HG03342 (cell line): ENCODE results near the gene ULK1.
A peak's percentile ranks its signal among the peaks of the same experiment; 100 is the strongest.
"Not testable (repeated sequence)": the region's sequence is repeated elsewhere in the genome, so short reads cannot be mapped to it uniquely, and the experiment has no call there.

Experiments used
- ATAC-seq: cut with Tn5 transposase; IDR thresholded peaks from one replicate; pipeline ENCODE4 v1.9.1; 2021; ENCODE audit warnings: mild to moderate bottlenecking, moderate library complexity; ENCODE audit not compliant: unreplicated experiment

Gene ULK1

DNA sequence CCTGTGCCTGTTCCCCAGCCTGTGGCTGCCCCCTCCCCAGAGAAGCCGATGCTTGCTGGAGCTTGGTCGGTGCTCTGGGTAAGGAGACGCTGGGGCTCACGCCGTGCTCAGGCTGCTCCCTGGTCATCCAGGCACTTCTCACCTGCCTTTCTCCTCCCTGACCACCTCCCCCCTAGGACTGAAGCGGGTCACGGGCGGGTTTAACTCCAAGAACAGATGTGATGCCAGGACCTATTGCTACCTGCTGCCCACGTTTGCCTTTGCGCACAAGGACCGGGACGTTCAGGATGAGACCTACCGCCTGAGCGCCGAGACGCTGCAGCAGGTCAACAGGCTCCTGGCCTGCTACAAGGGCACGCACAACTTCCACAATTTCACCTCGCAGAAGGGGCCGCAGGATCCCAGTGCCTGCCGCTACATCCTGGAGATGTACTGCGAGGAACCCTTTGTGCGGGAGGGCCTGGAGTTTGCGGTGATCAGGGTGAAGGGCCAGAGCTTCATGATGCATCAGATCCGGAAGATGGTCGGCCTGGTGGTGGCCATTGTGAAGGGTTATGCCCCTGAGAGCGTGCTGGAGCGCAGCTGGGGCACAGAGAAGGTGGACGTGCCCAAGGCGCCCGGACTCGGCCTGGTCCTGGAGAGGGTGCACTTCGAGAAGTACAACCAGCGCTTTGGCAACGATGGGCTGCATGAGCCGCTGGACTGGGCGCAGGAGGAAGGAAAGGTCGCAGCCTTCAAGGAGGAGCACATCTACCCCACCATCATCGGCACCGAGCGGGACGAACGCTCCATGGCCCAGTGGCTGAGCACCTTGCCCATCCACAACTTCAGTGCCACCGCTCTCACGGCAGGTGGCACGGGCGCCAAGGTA, 46.9 kb downstream of the ULK1 start:
- ATAC-seq: no peak

DNA sequence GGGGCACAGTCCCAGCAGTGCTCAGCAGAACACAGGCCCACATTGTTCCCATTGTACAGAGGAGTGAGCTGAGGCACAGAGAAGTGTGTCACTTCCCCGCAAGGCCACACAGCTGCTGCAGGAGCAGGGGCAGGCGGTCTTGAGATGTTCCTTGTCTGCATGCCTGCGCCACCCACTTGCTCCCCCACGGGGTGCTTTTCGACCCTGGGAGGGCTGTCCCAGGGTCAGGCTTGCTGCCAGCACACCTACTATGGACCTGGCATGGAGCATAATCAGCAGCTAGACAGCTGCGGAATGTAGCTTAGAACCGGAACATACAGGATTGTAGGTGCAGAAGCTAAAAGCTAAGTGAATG, 47.5 kb downstream of the ULK1 start:
- no peak for ATAC-seq

GRCh38 chr12:131942671-131943070, 48.2 kb downstream of the ULK1 start:
- no peak for ATAC-seq

DNA sequence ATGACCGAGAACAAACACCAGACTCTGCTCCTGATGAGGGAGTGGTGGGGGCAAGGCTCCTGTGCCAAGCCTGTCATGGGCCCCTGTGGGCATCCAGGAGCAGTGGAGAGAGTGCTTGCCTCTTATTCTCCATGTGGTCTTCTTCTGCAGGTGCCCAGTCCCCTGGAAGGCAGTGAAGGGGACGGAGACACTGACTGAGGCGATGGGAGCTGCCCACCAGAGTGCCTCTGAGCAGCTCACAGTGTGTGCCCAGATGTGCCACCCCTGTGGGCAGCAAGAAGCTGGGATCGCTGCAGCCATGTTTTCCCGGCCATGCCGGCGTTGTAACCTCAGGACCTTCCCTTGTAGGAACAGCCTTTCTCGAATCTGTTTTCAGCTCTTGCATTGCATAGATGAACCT, 49.0 kb downstream of the ULK1 start:
- ATAC-seq: no peak

- no peak for ATAC-seq
Measured at GRCh38 chr12:131943876-131944275, 49.5 kb downstream of the ULK1 start.

DNA sequence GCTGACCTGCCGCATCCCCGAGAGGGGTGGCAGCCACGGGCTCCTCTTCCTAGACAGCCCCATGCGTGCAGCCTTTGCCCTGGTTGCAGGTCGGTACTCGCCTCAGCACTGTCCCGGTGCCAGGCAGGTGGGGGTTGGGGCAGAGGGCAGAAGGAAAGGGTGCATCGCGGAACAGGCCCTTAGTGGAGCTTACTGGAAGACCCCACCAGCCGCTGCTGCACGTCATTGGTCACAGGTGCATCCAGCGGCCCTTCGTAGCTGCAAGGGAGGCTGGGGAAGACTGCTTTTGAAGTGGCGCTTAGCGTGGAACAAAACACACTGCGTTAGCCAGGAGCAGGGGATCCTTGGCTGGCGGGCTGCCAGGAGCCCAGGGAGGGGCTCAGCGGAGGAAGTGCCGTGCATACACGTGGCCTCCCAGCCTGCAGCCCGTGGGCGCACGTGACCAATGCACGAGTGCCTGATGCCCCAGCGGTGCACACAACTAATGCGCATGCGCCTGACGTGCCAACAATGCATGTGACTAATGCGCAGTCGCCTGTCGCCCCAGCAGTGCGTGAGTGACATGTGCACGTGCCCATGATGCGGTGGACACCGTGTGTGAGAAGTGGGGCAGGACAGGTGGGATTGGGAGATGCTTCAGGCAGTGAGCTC, 50.3 kb downstream of the ULK1 start:
- ATAC-seq: no peak

- no peak for ATAC-seq
Measured at GRCh38 chr12:131946757-131947156, 52.3 kb downstream of the ULK1 start.

GRCh38 chr12:131947482-131948027, 53.1 kb downstream of the ULK1 start:
- no peak for ATAC-seq

DNA sequence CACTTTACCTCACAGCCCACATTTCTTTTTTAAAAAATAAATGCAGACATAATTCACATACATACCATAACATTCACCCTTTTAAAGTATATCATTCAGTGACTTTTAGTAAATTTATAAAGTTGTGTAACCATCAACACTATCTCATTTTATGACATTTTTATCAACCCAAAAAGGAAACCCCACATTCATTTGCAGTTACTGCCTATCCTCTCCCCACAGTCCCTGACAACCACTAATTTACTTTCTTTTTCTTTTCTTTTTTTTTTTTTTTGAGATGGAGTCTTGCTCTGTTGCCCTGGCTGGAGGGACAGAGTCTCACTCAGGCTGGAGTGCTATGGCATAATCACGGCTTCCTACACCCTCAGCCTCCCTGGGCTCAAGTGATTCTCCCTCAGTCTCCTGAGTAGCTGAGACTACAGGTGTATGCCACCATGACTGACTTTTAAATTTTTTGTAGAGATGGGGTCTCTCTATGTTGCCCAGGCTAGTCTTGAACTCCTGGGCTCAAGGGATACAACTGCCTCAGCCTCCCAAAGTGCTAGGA, 53.8 kb downstream of the ULK1 start:
- no peak for ATAC-seq

DNA sequence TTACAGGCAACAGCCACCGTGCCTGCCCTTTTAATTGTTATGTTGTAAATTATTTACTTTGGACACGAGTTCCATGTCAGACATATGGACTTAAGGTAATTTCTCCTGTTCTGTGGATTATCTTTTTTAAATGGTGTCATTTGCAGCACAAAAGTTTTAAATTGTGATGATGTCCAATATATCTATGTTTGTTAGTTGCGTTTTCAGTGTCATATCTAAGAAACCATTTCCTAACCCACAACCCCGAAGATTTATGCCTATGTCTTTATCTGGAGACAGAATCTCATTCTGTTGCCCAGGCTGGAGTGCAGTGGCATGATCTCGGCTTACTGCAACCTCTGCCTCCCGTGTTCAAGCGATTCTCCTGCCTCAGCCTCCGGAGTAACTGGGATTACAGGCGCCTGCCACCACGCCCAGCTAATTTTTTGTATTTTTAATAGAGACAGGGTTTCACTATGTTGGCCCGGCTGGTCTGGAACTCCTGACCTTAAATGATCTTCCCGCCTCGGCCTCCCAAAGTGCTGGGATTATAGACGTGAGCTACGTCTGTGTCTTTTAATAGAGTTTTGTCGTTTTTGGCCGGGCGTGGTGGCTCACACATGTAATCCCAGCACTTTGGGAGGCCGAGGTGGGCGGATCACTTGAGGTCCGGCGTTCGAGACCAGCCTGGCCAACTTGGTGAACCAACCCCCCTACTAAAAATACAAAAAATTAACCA, 54.5 kb downstream of the ULK1 start:
- ATAC-seq: not testable (repeated sequence)

DNA sequence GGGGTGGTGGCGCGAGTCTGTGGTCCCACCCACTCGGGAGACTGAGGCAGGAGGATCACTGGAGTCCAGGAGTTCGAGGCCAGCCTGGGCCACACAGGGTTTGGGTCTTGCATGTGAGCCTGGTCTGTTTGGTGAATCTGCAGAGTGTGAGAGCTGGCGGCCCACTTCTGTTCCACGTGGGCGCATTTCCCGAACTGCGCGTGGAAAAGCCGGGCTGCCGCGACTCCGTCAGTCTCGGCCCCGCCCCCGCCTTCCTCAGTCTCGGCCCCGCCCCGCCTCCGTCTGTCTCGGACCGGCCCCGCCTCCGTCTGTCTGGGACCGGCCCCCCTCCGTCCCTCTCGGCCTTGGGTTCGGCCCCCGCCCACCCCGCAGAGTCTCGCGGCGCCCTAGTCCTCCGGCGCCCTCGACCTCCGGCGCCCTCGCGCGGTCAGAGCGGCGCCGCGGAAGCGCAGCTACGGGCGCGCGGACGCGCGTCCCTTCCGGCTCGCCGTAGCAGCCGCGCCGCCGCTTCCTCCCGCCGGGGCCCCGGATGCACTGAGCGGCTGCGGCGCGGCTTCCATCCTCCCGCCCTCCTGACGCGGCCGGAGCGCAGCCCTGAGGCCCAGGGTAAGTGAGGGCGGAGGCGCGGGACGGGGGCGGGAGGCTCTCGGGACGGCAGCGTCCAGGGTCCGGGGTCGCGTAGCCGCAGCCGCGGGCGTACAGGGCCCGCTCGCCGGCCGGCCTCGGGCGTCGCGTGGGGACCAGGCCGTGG, 55.2 kb downstream of the ULK1 start, which contains the start of gene EP400:
EP400 (plus strand) TSS at position 512 of the 751 bp plus-strand sequence. CDS start 10,678 bp downstream, outside the sequence.
- ATAC-seq: peak; percentile 91

- peak; percentile 36 for ATAC-seq
Measured at GRCh38 chr12:131950182-131950913, 55.9 kb downstream of the ULK1 start.

DNA sequence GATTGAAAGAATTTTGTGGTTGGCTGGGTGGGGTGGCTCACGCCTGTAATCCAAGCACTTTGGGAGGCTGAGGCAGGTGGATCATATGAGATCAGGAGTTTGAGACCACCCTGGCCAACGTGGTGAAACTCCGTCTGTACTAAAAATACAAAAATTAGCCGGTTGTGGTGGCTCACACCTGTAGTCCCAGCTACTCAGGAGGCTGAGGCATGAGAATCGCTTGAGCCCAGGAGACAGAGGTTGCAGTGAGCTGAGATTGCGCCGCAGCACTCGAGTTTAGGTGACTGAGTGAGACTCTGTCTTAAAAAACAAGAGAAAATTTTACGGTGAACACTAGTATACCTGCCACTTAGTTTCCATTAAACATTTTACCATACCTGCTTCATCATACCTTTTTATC, 59.4 kb downstream of the ULK1 start:
- ATAC-seq: not testable (repeated sequence)

GRCh38 chr12:131954460-131954859, 60.0 kb downstream of the ULK1 start:
- not testable (repeated sequence) for ATAC-seq

DNA sequence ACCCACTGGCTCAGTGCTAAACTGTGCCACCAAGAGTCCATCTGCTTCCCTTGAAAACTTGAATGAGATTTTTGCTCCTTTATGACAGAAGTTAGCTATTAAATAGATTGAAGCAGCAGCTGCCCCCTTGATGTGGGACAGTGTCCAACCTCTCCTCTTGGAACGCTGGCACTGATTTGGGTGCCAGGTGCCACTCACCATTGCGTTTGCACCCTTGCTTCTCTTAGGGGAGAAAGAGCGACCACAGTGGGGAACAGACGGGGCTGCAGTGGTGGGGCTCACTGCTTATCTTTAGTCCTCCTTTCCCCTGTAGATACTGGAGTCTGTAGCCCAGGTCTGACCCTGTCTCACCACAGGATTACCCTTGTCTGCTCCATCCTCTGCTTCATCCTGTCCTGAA, 64.7 kb downstream of the ULK1 start:
- ATAC-seq: no peak

GRCh38 chr12:131959641-131960589, 65.5 kb downstream of the ULK1 start:
- ATAC-seq: no peak

- ATAC-seq: not testable (repeated sequence)
Measured at GRCh38 chr12:131960590-131961325, 66.3 kb downstream of the ULK1 start.

DNA sequence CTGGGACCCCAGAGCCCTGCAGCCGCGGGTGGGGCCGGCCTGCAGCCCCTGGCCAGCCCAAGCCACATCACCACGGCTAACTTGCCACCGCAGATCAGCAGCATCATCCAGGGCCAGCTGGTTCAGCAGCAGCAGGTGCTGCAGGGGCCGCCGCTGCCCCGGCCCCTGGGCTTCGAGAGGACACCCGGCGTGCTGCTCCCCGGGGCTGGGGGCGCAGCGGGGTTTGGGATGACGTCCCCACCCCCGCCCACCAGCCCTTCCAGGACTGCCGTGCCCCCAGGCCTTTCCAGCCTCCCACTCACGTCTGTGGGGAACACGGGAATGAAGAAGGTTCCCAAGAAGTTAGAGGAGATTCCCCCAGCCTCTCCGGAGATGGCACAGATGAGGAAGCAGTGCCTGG, 66.9 kb downstream of the ULK1 start:
- not testable (repeated sequence) for ATAC-seq
